Stimulated activated CD4-positive, alpha-beta T cell treated with anti-CD3 and anti-CD28 coated beads, TNF-alpha, amount 100 ng/mL, for 24 hours (primary cell): ENCODE data around the gene FKBP10.

Experiments used
- DNase-seq, 3 experiments: peaks; one replicate each; pipeline ENCODE4 v3.0.0-alpha.2; 2020; ENCODE audit warnings: low read depth in 3 of 3

Gene FKBP10

DNA sequence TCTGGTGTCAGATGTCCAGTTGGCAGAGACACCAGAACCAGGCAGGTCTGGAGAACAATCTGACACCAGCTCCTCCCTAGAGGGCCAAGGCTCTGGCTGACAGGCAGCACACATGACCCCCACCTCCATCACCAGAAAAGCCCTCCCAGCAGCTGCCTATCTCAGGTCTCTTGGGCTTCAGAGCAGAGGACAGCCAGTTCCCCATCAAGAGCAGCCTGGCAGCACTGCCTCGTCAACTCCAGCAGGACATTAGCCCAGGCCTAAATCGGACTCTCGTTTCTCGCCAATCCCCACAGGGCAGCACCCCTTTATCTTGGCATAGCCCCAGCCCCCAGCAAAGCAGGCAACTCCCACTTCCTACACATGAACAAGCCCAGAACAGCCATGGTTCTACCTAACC, 30.7 kb upstream of the FKBP10 start:
- DNase-seq, result no peak

DNA sequence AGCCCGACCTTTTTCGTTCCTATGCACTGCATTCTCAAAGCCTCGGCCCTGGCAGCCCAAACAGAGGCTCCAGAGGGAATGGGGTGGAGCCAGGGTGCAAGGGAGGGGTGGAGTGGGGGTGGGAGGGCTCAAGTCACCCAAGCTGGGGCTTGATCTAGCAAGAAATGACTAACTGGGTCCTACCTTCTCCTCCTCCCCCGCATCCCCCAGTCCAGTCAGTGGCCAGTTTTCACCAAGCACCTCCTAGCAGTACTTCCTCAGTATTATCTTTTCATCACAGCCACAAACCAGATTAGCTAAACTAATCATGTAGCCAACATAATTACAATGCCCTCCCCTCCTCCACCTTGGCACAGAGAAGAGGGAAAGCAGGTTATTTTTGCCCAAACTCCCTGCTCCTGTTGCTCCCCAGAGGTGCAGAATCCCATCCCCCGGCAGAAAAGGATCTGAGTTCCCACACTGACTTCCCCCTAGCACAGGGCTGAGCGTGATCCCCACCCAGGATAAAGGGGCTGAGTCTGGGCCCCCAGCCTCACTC, 28.5 kb upstream of the FKBP10 start:
- no peak for DNase-seq

DNA sequence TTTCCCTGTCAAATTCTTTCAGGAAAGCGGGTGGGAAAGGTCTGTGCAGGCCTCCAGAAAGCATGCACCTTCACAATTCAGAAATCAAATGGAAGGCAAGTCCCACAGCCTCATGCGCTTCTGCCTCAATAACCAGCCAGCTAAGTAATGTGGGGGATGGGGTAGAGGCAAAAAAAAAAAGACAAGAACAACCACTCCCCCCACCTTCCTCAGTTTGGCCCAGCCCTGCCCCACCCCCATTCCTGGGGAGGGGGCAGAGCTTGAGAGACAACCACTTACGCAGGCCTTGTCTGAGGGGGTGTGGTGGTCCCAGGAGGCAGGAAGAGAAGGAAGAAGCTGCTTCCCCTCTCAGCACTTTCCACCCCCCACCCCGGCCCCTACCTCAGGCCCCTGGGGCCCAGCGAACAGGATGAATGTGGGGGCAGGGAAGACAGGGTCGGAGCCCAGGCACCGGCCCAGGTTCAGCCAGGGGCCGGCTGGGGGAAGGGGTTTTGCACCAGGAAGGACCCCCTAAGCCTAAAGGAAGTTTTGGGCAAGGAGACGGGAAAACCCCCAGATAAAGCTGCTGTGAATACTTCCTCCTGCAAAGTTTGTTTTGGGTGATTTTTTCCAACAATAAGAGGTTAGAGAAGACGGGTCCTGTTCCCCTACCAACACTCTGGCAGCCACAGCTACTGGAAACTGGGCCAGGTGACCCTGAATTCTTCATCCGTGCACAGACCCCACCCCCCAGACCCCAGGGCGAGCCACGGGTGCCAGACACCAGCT, 27.5 kb upstream of the FKBP10 start:
- DNase-seq, result no peak

DNA sequence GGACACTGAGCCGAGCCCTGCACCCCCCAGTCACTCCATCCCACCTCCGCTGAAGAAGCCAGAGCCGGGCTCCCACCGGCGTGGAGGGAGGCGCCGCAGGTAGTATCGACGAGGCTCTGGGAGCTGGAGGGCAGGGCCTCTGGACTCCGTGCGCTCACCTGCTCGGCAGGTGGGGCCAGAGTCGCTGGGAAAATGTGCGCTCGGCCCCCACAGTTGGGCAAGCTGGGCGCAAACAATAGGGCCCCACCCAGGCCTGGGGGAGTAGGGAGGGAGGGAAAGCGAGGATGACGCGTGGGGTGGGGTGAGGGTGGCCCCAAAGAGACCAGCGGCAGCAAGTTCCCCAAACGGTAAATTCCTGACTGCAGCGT, 27.0 kb upstream of the FKBP10 start:
- DNase-seq, result no peak

DNA sequence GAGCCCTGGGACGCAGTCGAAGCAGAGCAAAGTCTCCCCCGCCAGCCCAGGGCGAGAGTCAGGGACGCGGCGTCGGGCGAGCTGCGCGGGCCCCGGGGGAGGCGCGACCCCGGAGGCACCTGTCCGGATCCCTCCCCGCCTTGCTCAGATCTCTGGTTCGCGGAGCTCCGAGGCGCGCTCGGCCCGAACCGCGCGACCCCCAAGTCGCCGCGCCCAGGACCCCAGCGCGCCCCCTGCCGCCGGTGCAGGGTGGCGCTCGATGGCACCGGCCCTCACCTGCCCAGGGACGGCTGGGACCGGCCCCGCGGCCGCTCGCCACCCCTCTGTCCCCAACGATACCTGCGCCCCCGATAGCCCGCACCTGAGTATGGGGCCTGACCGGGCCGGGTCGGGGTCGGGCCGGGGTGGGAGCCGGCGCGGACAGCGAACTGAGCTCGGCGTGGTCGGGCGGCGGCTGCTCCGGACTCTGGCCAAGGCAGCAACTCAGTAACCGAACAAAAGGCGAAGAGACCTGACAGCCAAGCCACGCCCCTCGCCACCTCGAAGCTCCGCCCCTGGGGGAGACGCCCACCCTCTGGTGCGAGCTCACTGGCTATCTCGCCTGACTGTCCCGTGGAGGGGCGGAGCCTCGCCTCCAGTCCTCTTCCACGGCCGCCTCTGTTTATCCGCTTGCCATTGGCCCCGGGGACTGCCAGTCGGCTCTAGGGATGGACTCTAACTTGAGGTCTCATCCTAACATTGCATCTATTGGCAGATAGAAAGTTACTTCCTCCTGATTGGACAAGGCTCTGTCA, 26.4 kb upstream of the FKBP10 start, which contains the start of gene JUP:
Gene JUP (minus strand): TSS at position 485 of the 794 bp plus-strand sequence. CDS start 14,857 bp downstream, outside the sequence.
- DNase-seq, result peak; percentile 76 to 93 (median 76)

DNA sequence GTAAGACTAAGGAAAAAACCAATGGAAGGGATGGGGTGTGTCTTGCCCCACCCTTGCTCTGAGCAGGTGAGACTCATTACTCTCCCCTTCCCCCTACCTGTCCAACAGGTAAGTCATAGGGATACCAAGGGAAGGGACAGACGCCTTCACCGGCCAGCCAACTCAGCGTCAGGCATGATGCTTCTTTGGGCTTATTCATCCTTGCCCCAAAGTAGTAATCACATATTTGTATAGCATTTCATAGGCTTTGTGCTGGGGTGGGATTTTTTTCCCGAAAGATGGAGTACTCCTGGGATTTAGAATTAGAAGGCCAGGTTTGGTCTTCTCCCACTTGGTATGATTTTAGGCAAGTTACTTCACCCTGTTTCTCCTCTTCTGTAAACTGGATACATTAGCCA, 25.8 kb upstream of the FKBP10 start:
- no peak for DNase-seq

DNA sequence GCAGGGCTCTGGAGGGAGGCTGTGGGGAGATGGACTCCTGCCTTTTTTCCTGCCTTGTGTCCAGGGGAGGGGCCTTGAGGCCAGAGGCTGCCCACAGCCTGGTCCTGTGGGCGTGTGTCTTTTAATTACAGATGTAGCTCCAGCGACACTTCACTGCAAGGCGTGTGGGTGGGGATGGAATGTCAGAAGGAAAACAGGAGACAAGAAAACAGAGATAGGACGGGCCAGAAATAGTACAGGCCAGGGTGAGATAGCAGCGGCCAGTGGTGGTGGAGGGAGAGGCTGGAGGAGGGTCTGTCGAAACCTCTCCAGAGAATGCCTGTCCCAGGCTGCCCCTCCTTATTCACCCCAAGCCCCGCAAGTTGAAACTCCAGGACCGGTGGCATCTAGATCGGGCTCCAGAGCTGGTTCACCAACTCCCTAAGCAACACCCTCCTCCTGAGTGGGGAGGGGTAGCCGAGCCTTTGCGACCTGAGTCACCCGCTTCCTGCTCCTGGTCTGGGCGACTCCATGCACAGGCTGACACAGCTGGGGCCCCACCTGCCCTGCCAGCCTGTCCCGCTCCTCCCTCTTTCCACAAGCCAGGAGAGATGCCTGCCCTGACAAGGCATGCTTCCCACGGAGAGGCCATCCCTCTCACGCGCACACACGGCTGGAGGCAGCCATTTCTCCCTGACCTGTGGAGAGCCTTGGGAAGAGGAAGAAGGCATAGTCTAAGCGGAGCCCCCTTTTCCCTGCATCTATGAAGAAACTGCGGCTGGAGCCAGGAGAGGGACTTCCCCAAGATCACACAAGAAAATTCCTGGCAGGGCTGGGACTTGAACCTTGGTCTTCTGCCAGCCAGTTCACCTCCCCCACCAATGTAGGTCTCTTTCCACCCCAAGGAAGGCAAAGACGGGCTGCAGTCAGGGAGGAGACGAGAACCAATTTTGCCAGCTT, 19.7 kb upstream of the FKBP10 start:
- DNase-seq, result no peak

DNA sequence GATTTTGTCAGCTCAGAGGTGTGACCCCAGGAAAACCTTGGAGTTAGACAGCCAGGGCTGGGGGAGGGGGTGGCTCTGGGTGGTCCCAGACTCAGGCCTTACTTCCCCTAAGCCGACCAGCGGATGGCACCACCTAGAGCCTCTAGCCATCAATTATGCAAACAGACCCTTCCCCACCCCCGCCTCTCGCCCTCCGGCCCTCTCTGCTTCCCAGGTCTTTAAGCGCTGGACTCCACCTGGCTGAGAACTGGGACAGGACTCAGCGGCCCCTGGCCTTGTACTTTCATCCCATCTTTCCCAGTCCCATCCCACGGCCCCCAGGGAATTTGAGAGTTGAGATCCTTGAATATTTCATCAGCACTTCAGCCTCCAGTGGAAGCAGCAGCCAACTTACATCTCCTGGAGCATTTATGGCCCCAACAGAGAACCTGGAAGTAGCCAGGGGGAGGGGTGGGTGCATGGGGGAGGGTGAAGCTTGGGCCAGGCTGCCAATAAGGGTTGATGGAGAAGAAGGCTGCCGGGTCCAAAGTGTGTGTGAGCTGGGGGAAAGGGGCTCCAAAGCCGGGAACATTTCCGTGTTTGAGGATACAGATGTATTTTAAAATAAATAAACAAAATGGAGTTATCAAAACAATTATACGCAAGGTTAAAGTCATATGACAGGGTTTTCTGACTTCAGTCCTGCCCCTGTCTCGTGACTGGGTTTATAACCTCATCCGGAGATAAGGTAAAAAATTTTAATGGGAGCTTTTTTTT, 18.8 kb upstream of the FKBP10 start:
- no peak for DNase-seq

DNA sequence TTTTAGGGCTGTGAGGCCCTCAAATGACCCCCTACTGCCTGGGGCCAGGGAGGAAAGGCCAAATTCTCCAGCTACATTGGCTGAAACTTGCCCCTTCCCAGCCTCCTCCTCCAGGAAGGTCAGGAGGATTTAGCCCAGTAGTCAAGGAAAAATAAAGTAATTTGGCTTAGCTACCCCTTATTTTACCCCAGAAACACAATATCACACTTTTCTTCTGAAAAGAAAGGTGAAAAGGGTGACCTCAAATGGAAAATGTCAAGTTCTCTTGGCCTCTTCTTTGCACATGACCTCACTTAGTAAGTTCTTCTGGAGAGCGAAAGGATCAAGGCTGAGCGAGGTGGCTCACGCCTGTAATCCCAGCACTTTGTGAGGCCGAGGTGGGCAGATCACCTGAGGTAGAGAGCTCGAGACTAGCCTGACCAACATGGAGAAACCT, 18.2 kb upstream of the FKBP10 start:
- DNase-seq, result no peak

DNA sequence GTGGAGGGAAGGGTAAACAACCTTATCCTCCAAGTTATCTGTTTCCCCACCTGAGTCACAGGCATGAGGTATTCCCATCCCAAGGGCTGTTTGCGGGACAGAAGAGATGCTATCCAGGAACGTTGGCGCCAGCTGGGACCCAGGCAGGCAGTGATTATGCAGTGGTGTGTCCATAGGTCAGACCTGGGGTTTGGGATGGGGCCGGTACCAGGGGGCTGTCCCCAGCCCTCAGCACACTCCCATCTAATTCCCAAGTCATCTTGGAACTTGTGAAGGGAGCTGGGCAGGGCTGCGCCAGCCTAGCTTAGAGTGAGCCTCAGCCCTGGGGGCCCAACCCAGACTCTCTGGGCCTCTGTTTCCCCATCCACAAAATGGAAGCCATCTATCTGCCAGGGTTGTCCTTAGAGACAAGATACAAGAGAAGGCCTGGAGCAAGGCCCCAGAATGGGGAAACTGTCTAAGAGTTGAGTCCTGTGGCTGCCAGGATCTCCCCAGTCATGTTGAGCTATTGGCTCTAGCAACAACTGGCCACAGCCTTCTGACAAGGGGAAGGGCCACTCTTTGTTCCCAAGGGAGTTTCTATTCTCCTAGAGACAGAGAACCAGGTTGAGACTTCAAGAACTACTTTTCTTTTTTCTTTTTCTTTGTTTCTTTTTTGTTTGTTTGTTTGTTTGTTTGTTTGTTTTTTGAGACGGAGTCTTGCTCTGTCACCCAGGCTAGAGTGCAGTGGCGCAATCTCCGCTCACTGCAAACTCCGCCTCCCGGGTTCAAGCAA, 16.5 kb upstream of the FKBP10 start:
- no peak for DNase-seq

DNA sequence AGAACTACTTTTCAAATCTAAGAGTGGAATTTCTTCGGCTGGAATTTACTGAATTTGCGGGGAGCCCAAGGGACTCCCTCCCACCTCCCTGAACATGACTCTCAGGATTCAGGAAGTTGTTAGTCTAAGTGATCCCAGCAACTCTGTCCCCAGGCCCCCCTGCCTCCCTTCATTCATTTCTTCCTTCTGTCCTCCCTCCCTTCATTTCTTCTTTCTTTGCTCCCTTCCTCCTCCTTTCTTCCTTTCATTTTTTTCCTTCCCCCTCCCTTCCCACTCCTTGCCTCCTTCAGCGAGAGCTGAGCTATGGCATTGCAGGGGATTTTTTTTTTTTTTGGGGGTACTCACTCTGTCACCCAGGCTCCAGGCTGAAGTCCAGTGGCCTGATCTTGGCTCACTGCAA, 15.4 kb upstream of the FKBP10 start:
- DNase-seq, result no peak

DNA sequence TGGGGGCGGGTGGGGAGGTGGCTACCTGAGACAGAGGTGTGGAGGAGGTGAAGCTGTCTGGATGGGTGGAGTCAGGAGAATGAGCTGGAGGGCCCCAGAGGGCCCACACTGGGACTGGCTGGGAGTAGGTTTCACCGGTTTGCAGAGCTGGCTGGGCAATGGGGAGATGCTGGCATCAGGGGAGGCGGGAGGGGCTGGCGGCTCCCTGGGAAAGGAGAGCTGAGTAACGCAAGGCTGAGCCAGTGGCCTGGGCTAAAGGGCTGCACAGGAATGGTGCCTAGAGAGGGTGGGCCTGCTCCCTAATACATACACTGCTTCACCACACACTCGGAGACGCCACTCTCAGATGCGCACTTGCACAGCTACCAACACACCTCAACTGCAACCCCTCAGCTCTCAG, 13.4 kb upstream of the FKBP10 start:
- DNase-seq, result no peak

DNA sequence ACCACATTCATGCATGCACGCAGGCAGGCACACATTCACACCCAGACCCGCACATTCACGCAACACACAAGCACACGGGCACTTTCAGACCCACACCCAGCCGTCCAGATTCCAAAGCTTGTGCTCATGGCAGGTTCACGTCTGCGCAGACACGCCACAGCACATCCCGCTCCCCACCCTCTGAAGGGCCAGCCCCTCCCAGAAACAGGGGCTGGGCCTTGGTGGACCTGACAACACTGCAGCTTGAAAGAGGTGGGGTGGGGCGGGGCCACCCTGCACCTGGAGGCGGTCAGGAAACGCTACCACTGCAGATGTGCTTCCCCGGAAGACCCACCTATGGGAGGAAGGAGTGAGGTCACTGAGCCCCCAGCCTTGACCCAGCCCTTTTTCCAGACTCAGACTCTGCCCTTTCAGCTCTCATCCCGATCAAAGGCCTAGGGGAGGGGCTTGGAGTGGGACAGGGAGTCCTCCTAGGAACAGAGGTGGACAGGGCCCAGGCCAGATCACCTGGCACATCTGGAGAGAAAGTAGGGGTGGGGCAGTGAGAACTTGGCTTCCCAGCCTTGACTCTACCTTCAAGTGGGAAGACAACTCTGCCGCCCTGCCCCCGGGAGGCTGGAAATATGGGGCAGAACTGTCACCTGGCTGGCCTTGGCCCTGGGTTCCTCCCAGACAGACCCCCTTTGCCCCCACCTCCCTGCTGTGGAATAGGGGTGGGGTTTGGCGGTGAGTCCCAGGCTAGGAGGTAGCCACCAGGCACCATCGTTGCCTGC, 12.0 kb upstream of the FKBP10 start:
- DNase-seq, result no peak

DNA sequence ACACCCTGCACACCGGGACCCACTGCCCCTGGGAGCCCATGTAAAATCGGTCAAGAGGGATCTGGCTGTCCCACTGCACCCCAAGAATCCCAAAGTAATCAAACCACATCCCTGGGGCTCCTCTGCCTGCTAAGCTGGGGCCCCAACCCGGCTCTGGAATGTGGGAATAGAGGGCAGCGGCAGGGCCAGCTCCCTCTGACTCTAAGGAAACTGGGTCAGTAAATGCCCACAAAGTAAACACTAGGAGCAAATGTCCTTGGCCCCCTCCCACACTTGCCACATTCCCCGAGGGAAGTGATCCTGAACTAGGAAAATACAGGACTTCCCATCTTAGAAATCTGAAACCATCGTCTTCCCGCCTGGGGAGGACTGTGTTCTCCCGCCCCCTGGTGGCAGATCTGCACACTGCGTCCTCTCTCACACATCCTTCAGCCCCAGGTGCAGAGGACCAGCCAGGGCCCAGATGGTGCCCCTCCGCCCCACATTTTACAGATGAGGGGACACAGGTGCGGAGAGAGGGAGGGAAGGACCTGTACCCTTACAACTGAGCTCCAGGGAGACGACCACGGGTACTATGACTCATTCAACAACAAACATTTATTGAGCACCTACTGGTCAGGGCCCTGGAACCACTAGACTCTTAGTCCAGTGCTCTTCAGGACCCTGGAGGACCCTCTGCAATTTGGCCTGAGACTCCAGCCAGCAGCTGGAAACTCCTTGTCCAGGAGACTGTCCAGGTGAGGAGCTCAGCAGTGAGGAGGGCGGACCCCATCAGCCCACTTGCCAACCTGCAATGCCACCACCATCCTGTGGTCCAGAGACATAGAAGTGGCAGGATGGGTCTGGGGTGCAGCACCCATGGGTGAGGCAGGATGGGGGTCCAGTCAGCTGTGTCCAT, 11.2 kb upstream of the FKBP10 start:
- DNase-seq, result peak; percentile 53 to 73 (median 55)

DNA sequence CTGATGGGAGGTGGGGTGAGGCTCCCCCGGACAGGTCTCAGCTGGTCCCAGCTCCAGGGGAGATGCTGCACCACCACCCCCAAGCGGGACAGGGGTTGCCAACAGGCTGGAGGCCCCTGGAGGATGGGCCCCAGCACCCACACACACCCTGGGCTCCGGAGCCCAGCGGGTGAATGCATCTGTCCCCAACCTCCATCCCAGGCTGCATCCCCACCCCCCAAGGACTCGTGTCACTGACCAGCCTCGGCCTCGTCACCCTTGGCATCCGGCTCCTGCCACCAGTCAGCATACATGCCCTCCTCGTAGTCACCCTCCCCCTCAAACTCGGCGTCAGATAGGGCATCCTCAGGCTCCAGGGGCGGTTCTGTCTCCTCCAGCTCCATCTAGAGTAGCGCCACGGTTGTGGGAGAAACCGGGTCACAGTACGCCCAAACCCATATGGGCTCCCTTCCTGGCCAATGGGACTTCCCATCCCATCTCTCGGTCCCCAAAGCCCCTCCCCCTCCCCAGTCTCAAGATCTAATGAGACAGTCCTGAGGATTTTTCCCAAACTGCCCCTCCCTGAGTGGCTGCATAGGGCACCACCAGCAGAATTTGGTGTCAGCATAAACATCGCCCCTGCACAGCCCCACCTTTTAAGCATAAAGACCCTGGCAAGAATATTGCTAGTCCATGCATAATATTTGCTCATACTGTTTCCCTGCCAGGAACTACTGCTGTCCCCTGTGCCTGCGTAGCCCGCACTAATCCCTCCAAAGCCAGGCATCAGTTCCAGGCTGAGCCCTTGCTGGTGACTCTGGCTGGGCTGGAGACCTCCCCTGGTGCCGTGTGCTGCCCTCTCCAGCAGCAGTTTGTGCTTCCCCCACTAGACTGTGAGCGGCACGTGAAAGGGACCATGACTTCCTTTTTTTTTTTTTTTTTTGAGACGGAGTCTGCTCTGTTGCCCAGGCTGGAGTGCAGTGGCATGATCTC, 9.5 kb upstream of the FKBP10 start:
- no peak for DNase-seq

DNA sequence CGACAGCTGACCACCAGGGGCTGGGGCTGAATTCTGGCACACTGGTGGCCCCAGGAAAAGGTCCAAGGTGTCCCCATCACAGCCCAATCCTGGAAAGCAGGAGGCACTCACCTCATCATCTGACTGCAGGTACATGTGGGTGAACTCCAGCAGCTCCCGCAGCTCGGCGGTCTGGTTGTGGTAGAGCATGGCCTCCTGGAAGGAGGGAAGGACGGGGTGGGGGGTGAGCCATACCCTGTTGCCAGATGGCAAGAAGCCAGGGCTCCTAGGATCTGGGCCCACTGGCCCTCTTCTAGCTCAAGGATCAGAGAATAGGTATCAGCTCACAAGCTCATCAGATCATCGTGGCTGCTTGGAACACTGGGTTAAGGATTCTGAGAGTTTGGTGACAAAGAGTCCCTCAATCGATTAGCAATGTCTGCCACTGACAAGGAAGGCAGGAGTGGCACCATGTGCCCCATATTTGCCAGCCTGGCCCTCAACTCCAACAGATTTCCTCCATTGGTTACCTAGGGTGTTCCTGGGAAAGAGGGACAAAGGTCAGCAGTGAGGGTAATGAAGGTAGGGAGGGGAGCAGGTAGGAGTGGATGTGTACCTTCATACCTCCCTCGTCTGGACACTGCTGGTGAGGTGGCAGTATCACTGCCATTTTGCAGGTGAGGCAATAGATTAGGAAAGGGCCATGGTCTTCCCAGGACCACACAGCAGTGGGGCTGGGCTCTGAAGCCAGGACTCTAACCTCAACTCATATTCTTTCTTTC, 5.9 kb upstream of the FKBP10 start:
- DNase-seq, result no peak
